Panc1 (cell line): ENCODE results near the gene GALNT9.

Experiments
- POLR2AphosphoS5 ChIP-seq: IDR thresholded peaks from 2 replicates; pipeline ENCODE4 v1.6.1; 2012; ENCODE audit warnings: mild to moderate bottlenecking, low read depth, low read length, moderate library complexity
- SIN3A ChIP-seq: IDR thresholded peaks from 2 replicates; pipeline ENCODE4 v1.6.1; 2012; ENCODE audit warnings: low read depth, mild to moderate bottlenecking, low read length, moderate library complexity, borderline replicate concordance; ENCODE audit not compliant: insufficient read depth
- TCF7L2 ChIP-seq: IDR thresholded peaks from 2 replicates; pipeline ENCODE4 v1.6.1; 2011; ENCODE audit warnings: mild to moderate bottlenecking, low read depth, low read length, inconsistent platforms
- TF ChIP-seq, protein P1 (sequence below): fragments of 450-650 bp; IDR thresholded peaks from 2 replicates; pipeline ENCODE4 v1.5.1; 2017; ENCODE audit warnings: mild to moderate bottlenecking

DNA sequence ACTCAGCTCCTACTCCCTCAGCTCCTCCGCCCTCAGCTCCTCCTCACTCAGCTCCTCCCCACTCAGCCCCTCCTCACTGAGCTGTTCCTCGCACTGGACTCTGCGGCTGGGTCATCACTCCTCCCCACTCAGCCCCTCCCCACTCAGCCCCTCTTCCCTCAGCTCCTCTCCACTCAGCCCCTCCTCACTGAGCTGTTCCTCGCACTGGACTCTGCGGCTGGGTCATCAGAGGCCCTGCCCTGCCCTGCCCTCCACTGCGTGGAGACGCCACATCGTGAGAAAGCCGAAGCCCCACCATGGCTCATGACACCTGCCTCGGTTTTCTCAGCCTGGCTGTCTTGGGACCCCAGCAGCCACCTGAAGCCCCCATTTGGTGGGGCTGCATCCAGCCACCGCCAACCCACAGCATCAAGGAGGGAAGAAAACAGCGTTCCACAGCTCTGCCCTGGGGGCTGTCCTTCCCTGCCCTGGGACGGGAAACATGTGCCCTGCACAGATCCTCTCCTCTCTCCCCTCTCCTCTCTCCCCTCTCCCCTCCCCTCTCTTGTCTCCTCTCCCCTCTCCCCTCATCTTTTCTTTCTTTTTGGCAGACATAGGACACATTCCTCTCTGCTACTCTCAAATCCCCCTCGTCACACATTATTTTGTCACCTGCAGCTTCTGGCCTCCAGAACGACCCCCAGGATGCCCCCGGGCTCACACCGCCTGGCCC, 167.4 kb downstream of the GALNT9 start:
- TF ChIP-seq, protein P1, sequence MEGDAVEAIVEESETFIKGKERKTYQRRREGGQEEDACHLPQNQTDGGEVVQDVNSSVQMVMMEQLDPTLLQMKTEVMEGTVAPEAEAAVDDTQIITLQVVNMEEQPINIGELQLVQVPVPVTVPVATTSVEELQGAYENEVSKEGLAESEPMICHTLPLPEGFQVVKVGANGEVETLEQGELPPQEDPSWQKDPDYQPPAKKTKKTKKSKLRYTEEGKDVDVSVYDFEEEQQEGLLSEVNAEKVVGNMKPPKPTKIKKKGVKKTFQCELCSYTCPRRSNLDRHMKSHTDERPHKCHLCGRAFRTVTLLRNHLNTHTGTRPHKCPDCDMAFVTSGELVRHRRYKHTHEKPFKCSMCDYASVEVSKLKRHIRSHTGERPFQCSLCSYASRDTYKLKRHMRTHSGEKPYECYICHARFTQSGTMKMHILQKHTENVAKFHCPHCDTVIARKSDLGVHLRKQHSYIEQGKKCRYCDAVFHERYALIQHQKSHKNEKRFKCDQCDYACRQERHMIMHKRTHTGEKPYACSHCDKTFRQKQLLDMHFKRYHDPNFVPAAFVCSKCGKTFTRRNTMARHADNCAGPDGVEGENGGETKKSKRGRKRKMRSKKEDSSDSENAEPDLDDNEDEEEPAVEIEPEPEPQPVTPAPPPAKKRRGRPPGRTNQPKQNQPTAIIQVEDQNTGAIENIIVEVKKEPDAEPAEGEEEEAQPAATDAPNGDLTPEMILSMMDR: no peak
- TF ChIP-seq SIN3A (no peak), POLR2AphosphoS5 (no peak), TCF7L2 (no peak)
